GM19397 (cell line): ENCODE measurements around the gene CCDC149.
"Not testable (repeated sequence)": the region's sequence is repeated elsewhere in the genome, so short reads cannot be mapped to it uniquely, and the experiment has no call there.

ENCODE experiments used
- ATAC-seq: cut with Tn5 transposase; IDR thresholded peaks from one replicate; pipeline ENCODE4 v1.9.1; 2021; ENCODE audit warnings: mild to moderate bottlenecking, moderate library complexity; ENCODE audit not compliant: unreplicated experiment

CCDC149 gene

DNA sequence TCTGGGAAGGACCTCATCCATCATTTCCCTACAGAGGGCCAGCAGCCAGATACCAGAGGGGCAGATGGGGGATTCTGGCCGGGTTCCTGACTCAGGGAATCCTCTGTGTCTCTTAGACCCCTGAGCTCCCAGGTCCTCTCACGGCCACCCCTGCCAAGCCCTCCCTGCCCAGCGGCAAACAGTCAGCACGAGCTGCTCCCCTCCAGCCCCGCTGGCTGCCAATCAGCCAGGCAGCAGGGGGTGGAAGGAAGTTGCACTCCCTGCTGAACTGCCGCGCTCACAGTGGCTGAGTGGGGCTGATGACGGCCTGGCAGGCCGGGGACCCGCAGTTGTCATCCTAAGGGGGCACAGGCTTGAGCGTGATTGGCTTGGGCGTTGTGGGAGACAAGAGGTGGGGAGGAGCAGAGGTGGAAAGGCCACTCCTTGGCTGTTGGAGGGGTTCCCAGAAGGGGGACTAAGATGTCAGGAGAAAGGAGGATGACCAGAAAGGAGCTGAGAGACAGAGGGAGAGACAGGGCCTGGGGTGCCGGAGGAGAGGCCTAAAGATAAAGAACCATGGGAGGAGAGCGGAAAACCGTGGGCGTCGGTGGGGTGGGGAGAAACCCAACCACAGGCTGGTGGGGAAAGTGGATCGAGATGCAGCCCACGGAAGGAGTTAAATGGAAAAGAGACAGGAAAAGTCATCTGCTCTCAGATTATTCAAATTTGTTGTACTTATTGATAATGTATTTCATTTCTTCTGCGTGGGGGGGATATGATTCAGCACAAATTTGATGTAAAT is 4.4 kb upstream of the CCDC149 start:
- no peak for ATAC-seq

DNA sequence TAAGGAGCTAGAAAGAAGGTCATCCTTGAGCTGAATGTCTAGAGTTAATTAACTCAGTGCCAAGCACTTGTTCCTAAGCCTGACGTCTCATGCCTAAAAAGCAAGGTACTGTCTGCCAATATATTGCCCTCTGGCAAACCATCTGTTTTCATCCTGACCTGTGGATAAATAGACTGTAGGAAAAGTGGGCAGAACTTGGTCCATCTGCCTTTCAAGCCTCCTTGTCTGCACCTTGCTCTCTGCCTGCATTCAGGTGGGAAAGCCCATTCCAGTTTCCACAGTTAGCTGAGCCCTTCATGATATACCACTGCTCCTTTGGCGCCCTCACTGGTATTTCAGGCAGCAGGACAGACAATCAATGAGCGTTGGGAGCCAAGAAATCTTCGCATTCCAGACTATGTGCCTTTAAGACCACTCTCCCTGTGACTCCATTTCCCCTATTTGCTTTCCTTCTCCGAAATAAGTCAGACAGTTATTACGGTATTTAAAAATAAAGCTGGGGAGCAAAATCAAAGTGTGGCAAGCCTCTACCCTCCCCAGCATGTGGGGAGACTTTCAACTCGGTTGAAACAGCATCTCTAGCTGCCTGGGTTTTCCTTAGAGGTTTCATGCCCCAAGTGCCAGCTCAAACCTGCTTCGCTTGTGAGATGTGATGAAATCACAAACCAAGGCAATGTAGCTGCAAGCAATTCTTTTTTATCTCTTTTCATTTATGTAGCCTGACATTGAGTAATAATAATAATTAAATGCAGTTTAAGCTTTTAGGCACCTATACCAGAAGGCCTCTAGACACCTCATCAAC is 2.5 kb upstream of the CCDC149 start:
- ATAC-seq: no peak

DNA sequence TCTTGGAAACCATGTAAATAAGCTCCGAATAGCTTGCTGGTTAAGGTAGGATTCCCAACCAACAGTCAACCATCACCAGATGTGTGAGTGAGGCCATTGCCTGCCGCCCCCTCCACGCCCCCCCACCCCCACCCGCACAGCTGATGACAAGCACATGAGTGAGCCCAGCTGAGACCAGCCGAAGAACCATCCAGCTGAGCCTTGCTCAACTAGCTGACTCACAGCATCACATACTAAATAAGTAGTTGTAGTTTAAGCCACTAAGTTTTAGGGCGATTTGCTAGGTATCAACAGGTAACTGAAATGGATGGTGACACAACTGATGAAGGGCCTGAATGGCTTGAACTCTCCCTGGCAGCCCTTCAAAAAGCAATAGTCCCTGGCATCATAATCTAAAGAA is 1.6 kb upstream of the CCDC149 start:
- ATAC-seq: no peak

DNA sequence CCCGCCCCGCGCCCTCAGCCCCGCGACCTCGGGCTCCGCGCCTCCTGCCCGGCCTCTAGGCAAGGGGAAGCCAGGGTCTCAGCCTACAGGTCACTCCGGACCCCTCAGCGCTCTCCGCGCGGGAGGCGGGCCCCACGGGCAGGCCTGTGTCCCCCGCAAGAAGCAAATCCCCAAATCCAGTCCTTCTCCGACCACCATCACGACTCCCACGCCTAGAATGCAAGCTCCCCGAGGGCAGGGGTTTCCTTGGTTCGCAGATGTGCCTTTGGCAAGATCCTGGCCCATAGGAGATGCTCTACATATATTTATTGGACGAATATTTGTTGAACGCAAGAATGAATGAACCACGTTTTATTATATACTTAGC is 260 bp upstream of the CCDC149 start:
- ATAC-seq: no peak

DNA sequence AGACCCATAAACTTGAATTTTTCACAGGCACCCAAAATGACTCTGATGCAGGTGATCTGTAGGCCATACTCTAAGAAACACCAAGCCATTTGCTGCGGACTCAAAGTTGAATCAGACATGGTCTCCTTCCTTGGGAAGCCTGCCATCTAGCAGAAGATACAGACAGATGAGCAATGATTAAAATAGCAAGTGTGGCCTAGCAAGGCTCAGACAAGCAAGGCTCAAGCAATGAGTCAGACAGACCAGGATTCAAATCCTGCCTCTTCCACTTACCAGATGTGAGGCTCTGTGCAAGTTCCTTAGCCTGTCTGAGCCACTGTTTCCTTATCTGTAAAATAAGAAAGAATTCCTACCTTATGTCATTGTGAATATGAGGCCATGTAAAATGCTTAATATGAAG is 2.3 kb downstream of the CCDC149 start:
- ATAC-seq: no peak

DNA sequence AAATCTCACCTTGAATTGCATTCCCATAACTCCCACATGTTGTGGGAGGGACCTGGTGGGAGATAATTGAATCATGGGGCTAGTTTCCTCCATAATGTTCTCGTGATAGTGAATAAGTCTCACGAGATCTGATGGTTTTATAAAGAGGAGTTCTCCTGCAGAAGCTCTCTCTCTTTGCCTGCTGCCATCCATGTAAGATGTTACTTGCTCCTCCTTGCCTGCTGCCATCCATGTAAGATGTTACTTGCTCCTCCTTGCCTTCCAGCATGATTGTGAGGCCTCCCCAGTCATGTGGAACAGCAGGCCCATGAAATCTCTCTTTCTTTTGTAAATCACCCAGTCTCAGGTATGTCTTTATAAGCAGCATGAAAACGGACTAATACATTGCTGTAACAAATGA is 3.2 kb downstream of the CCDC149 start:
- ATAC-seq: not testable (repeated sequence)

DNA sequence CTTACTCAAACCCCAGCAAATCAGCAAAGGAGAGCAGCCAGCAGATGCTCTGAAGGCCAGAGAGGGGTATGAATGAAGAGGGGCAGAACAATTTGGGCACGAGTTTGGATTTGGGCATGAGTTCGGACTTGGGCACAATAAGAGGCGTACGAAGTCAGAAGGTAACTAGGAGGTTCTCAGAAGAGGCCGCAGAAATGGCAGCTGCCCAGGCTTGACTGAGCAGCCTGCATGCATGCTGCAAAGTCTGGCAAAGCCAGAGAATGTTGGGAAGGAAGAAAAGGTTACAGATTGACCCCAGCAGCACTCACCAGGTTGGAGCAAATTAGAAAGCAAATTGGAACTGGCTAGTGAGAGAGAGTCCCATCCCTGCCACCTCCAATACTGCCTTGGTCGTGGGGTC is 15.2 kb downstream of the CCDC149 start:
- no peak for ATAC-seq

DNA sequence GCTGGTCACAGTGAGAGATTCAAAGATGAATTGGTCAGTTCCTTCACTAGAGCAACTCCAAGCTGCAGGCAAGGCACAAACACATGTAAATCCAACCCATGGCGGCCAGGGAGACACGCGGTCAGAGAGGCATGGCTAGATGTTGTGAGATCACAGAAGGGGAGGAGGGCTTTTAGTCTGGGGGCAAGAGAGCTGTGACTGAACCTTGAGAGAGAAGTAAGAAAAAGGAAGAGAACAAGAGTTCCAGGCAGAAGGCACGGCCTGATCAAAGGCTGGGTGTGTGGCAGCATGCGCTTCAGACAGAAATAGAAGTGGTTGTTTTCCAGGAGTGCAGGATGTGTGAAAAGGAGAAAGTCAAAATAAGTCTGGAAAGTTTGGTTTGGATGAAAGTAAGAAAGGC is 15.9 kb downstream of the CCDC149 start:
- no peak for ATAC-seq

DNA sequence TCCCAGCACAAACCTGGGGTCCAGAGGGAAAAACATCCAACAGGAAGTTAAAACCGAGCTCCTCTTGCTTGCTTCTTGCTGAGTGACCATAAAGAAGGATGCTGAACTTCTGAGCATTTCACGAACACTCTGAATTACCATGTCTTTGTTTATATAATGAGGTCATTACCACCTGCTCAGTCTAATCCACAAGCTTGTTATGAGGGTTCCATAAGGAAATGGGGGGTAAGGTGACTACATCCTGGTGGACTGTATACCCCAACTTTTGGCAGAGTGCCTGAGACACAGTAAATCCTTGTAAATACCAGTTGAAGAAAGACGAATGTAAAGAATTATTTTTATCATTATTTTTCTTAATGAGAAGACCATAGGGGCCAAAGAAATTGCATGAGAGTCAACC is 16.8 kb downstream of the CCDC149 start:
- ATAC-seq: no peak

DNA sequence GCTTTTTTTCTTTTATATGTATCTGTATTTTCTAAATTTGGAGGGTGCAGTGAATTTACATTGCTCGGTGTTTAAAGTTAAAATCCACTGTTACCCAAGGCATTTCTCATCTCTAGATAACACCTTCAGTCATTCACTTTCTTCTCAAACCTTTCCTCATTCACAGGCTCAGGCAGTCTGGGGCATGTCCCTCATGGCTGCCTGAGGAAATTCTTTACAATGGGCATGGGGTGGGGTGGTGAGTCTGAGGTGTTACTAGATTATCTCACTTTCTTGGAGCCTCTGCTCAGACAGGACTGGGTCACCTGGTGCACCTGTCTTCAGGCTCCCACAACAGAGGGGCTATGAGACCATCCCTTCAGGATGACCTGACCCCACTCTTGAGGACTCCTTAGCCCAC is 17.4 kb downstream of the CCDC149 start:
- ATAC-seq: no peak

DNA sequence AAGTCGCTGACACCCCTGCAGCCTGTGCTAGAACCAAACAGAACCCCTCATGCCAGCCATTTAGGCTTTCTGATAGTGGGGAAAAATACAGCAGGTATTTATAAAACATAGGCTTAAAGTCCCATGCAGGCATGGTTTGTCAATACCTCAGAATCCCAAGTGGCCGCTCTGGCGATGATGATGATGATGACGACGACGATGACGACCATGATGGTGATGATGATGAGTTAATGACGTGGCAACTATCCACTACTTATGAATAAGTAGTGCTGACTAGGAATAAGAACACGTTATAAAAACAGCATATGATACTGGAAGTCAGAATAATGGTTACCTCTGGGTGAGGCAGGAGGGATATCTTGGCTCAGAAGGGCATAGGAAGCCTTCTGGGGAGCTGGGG is 18.0 kb downstream of the CCDC149 start:
- no peak for ATAC-seq

DNA sequence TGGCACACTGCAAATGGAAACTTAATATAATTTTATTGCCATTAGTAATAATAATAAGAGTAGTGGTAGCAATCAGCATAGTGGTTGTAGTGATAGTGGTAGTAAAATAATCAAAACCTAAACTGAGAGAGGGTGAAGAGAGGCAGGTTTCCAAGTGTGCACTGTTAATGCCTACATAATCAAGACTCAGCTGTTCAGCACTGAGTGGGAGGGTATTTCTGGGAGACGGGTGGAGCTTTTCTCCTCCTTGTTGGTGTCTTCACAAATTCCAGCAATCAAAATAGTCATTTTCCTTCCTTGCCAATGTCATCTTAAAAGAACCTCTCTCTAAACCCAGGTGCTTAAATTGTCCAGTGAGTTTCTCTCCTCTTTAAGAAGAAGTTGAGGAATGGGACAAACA is 18.6 kb downstream of the CCDC149 start:
- no peak for ATAC-seq

DNA sequence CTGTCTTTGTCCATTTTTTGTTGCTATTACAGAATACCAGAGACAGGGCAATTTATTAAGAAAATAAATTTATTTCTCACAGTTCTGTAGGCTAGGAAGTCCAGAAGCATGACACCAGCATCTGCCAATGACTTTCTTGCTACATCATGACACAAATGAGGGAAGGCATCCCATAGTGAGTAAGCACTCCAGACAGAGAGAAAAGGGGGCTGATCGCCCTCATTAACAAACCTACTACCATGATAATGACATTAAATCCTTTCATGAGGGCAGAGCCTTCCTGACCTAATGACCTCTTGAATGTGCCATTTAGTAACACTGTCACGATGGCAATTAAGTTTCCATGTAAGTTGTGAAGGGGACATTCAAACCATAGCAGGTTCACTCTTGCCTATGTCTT is 20.1 kb downstream of the CCDC149 start:
- ATAC-seq: no peak

DNA sequence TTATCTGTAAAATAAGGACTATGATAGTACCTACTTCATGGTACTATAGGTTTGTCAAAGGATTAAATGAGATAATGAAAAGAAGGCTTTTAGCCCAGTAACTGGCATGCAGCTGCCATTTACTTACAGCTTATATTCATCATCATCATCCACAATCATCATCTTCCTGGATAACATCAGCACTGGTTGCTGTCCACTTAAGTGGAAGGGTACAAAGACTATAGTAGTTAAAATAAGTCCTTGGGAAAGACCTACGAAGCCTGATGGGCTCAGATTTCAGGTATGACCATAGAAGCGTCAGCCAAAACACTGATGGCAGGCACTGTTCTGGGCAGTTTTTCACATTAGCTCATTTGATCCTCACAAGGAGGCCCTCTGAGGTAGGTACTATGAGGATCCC is 20.6 kb downstream of the CCDC149 start:
- ATAC-seq: no peak

DNA sequence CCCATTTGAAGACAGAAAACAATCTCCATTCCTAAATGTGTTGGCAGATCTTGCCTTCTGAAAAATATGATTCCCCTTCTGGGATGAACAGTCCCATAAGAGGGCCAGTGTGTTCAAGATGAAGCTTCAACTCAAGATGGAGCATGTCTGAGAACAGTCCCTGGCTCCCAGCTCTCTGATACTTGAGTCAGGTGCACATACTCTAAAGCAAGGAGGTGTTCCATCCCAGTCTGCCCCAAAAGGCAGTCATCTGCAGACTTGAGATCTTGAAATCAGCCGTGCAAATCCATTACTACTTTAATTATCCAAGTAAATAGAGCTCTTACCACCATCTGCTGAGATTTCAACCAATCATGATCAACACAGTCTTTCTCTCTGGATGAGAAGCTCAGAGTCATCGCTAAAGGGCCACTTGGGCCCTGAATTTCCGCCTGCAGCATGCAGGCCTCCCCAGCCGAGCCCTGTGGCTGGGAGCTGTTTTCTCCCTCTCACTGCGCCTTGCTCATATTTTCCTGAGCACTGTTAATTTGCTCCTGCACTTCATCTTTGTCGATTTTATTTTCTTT is 22.2 kb downstream of the CCDC149 start:
- no peak for ATAC-seq

DNA sequence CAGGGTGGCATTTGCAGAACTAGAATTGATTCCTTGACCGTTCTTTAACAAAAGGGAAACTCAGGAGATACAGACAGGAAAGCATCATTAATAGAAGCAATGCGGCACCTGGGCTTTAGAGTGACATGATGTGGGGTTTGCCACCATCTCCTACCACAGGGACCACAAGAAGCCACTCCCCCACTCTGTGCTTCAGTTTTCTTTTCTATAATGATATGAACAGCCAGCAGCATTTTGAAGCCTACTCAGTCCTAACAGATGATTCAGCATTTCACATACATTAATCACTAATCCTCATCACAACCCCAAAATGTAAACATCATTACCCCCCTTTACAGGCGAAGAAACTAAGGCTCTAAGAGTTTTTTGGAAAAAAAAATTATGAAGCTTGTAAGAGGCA is 22.9 kb downstream of the CCDC149 start:
- ATAC-seq: no peak

DNA sequence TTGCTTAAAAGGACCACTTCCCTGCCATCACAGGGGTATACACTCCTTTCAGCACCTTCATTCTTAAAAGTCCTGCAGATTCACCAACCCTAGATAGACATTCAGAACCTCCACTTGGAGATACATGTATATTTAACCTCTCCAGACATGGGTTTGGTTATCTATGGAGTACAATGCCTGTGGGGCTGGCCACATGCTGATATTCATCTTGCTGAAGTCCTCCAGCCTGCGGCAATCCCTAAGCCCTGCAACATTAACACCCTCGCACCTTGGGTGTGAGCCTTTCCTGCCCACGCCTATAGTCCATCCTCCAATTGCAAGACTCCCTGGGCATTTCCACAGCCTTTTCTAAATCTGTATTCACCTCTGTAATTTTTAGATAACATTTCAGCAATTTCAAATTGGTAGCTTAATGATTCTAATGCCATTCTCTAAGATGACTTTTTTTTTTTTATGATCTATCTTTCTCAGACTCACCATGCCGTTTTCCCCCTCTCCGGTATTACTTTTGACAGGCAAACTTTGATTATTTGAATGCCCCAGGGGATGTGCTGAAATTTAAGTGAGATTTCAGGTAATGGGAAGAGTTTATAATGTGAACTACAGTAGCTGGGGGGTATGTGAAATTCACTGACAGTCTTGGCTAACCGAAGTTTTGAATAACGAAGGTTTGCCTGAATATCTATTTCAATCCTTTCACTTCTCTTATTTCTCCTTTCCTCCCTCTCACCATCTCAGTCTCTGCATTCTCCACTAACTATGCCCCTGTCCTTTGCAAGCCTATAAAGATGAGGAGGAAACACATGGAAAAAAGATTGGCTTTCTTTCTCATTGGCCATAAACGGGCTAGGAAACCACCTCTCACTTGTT is 24.1 kb downstream of the CCDC149 start:
- ATAC-seq: no peak

DNA sequence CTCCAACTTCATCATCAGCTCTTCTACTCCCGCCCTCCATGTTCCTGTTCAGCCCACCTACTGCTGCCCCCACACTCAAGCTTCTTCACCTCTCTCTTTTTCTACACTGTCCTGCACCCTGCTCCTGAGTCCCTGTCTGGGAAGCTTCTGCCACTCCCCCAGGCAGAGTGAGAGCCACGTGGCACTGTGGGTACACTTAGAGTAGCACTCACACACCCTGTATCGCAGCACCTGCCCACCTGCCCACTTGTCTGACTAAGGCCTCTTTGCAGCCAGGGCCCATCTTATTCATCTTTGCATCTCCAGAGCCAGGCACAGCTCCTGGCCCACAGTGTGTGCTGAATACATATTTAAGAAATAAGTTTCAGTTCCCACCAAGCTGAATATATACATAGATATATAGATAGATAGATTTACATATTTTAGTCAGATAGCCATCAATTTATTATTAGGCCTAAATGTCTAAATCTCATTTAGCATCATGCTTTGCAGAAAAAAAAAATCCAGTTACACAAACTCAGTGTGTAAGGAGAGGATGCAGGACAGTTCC is 24.9 kb downstream of the CCDC149 start:
- ATAC-seq: no peak

DNA sequence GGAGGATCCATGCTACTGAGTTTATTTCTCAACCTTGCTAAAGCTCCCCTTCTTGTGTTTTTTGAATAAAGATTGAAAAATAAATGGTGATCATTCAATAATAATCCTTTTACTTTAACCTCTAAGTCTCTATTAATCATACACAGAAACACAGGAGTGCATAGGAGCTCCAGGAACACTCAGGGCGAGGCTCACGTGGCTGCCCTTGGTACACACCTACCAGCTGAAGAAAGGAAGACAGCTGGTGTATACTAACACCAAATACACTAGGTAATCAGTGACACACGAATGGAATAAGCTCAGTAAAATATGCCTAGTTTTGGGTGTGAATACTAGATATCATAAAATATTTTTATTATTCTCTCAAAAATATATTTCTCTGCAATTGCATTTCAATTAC is 26.2 kb downstream of the CCDC149 start:
- no peak for ATAC-seq

DNA sequence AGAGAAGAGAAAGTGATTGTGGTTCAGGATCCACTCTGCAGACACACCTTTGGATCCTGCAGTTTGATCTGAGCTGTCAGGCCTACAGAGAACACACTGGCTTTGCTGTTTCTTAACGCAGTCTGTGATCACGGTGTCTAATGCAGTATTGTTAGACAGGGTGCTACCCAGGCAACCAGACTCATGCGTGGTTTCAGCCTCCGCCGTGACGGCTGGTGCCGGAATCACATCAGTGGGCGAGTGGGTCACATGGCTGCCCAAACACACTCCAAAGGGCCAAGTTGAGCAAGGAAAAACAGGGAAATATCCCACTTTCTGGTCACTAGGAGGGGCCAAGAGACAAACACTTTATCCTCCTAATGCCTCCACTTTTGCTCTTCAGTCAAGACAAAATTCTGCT is 27.5 kb downstream of the CCDC149 start:
- no peak for ATAC-seq

DNA sequence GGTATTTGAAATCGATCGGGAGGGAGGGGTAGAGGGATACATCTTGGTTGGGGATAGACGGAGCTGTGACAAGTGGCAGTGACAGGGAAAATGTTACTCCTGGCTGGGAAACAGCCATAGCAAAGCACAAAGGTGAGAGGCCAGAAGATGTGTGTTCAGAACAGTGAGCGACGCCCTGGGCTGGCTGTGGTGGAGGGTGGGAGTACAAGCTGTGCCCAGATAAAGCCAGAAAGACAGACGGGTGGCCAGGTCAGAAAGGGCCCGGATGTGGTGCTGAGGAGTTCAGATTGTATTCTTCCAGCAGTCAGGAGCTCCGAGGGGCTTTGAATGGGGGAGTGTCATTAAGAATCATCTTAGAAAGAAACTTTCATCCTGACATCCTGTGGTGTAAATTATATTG is 27.9 kb downstream of the CCDC149 start:
- ATAC-seq: no peak
